ENCODE results near the gene TENM4.

Gene TENM4

GRCh38 chr11:79482800-79483199, 42.0 kb upstream of the TENM4 start:
- TF ChIP-seq CTBP1 (IDR thresholded peaks at IDR 0.05; ENCODE audit: borderline replicate concordance) (no peak), TARDBP (IDR thresholded peaks at IDR 0.05) (no peak), ZNF384 (IDR thresholded peaks at IDR 0.05) (no peak), ELF4 (IDR thresholded peaks at IDR 0.05) (no peak), NFRKB (IDR thresholded peaks at IDR 0.05) (no peak), SP1 (IDR thresholded peaks at IDR 0.05) (no peak), ARNT (IDR thresholded peaks at IDR 0.05) (no peak), LEF1 (IDR thresholded peaks at IDR 0.05; ENCODE audit: borderline replicate concordance) (no peak), SUZ12 (IDR thresholded peaks at IDR 0.05) (no peak), PKNOX1 (IDR thresholded peaks at IDR 0.05) (no peak)
- CTCF ChIA-PET: no interaction called here

DNA sequence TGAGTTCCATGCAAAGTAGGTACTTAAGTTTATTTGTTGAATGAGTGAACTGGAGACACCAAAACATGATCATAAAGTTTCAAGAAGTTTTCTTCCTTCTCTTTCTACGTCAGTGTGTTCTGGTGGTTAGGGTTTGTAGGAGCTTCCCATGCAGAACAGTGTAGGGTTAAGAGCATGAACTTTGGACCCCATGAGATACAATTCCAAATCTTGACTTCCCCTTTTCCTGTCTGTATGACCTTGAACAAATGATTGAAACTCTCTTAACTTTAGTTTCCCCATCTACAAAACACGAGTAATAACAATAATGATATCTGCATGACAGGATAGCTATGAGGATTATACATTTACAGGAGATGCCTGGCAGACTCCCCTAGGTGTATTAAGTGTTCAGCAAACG, 41.0 kb upstream of the TENM4 start:
- ChIA-PET CTCF (interaction anchor here (1.3 kb wide), 1 partner anchor 11 kb away, joined by 6 read pairs; no protein-coding TSS in a partner anchor), POLR2A (no interaction called here)
- DNase-seq (ENCODE audit: extremely low spot score): no peak
- TF ChIP-seq NFRKB (IDR thresholded peaks at IDR 0.05): no peak
- TF ChIP-seq PKNOX1 (IDR thresholded peaks at IDR 0.05): no peak
- no peak for TF ChIP-seq FOXK2 (IDR thresholded peaks at IDR 0.05)
- TF ChIP-seq ELF4 (IDR thresholded peaks at IDR 0.05): no peak
- no peak for TF ChIP-seq TARDBP (IDR thresholded peaks at IDR 0.05)
- TF ChIP-seq FOXA1 (IDR thresholded peaks at IDR 0.05): no peak
- no peak for TF ChIP-seq ARNT (IDR thresholded peaks at IDR 0.05)
- TF ChIP-seq SP1 (IDR thresholded peaks at IDR 0.05): no peak
- no peak for TF ChIP-seq LEF1 (IDR thresholded peaks at IDR 0.05; ENCODE audit: borderline replicate concordance)
- no peak for TF ChIP-seq HDGF (IDR thresholded peaks at IDR 0.05; ENCODE audit: borderline replicate concordance)
- no peak for TF ChIP-seq BHLHE40 (IDR thresholded peaks at IDR 0.05; ENCODE audit: borderline replicate concordance)
- no peak for TF ChIP-seq L3MBTL2 (conservative IDR thresholded peaks at IDR 0.05)

More at GRCh38 chr11:79482800-79483199, 42.0 kb upstream of the TENM4 start:
- POLR2A ChIA-PET: interaction anchor here (0.7 kb wide), 1 partner anchor 43 kb away, joined by 3 read pairs; no protein-coding TSS in a partner anchor
- DNase-seq (ENCODE audit: extremely low spot score): no peak

DNA sequence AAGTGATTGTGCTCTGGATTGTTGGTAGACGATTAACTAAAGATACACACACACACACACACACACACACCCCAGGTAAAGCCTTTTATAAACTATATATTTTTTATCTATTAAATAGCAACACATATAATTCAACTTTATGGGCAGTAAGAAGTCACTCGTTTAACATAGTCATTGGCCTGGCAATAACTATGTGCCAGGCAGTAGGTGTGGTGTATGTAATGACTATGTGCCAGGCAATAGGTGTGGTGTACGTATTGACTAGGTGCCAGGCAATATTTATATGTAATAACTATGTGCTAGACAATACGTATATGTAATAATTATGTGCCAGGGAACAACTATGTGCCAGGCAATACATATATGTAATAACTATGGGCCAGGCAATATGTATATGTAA, 40.0 kb upstream of the TENM4 start:
- ChIA-PET CTCF (interaction anchor here (1.3 kb wide), 1 partner anchor 12 kb away, joined by 6 read pairs; no protein-coding TSS in a partner anchor), POLR2A (no interaction called here)
- TF ChIP-seq PKNOX1 (IDR thresholded peaks at IDR 0.05) (no peak), ZNF384 (IDR thresholded peaks at IDR 0.05) (no peak), SP1 (IDR thresholded peaks at IDR 0.05) (no peak), FOXA1 (IDR thresholded peaks at IDR 0.05) (no peak), FOXM1 (IDR thresholded peaks at IDR 0.05; ENCODE audit: borderline replicate concordance) (no peak), ELF4 (IDR thresholded peaks at IDR 0.05) (no peak), NFRKB (IDR thresholded peaks at IDR 0.05) (no peak), LEF1 (IDR thresholded peaks at IDR 0.05; ENCODE audit: borderline replicate concordance) (no peak), ARNT (IDR thresholded peaks at IDR 0.05) (no peak), CTBP1 (IDR thresholded peaks at IDR 0.05; ENCODE audit: borderline replicate concordance) (no peak), SUZ12 (IDR thresholded peaks at IDR 0.05) (no peak), BHLHE40 (IDR thresholded peaks at IDR 0.05; ENCODE audit: borderline replicate concordance) (no peak), FOXK2 (IDR thresholded peaks at IDR 0.05) (no peak), TARDBP (IDR thresholded peaks at IDR 0.05) (no peak), HDGF (IDR thresholded peaks at IDR 0.05; ENCODE audit: borderline replicate concordance) (no peak), L3MBTL2 (conservative IDR thresholded peaks at IDR 0.05) (no peak)
- no peak for DNase-seq (ENCODE audit: extremely low spot score)

DNA sequence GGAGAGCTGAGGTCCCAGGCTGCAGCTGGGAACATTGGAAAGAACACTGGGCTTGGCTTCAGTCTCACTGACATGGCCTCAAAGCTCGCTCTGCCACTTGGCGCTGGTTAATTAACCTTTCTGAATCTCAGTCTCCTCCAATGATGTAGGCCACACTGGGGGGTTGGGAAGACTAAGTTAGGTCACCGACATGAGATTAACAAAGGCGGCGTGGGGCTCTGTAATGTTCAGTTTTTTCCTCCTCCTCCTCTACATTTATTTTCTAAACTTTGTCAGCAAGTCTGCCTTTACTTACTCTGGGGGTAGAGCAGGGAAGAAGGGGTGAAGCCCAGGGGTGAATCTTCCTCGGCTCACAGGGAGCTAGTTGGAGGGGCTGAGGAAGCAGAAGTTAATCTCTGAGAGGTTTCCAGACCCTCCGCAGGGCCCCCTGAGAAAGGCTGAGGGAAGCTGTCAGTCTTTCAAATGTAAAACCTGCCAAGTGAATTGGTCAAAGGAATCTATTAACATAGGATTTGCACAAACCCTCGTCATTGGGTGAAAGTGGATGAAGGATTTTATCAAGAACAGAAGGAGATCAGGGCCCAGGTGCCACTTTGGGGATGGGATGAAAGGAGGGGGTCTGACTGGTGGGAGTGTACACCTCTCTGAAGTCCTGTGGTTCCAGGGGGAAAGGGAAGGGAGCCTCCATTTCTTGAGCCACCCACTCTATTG, 32.1 kb upstream of the TENM4 start:
- DNase-seq (ENCODE audit: extremely low spot score): no peak
- TF ChIP-seq FOXA1 (IDR thresholded peaks at IDR 0.05) (no peak), ZNF384 (IDR thresholded peaks at IDR 0.05) (no peak)
- CTCF ChIA-PET: interaction anchor here (0.6 kb wide), 1 partner anchor 682 kb away, joined by 3 read pairs; no protein-coding TSS in a partner anchor
- POLR2A ChIA-PET: no interaction called here

DNA sequence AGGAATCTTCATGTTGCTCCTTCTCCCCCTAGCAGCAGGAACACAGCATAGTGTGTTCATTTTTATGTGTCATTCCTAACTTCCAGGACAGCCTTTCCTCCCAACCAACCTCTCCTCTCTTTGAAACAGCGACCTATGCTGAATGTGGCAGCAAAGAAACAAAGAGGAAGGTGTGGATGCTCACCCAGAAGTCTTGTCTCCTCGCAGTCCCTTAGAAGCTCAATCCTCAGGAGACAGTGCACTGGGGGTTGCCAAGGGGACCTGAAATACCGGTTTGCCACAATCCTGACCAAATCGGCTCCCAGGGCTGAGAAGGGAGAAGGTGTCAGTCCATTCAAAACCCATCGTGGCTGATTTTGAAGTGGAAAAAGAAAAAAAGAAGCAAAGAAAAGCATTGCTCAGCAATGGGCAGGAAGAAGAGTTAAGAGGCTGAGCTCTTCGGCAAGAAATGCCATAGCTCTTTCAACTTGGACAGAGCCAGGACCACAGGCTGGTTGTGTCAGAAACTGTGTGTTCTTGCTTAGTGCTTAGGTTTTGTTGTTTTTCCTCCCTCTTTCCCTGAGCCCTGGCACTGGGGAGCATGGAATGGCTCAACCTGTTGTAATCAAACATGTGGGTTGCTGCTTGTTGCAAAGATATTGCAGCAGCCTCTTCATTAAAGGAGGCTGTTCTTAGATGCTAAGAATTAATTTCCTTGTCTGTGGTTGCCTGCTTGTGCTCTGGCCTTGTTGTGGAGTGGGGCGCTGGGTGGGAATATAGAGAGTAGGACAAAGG, 30.4 kb upstream of the TENM4 start:
- ChIA-PET POLR2A (no interaction called here), CTCF (no interaction called here)
- no peak for DNase-seq (ENCODE audit: extremely low spot score)
- TF ChIP-seq BHLHE40 (IDR thresholded peaks at IDR 0.05; ENCODE audit: borderline replicate concordance): no peak
- no peak for TF ChIP-seq LEF1 (IDR thresholded peaks at IDR 0.05; ENCODE audit: borderline replicate concordance)
- TF ChIP-seq ZNF384 (IDR thresholded peaks at IDR 0.05): no peak
- TF ChIP-seq CTBP1 (IDR thresholded peaks at IDR 0.05; ENCODE audit: borderline replicate concordance): no peak
- TF ChIP-seq FOXM1 (IDR thresholded peaks at IDR 0.05; ENCODE audit: borderline replicate concordance): no peak
- no peak for TF ChIP-seq NFRKB (IDR thresholded peaks at IDR 0.05)
- TF ChIP-seq FOXA1 (IDR thresholded peaks at IDR 0.05): no peak
- no peak for TF ChIP-seq ELF4 (IDR thresholded peaks at IDR 0.05)
- TF ChIP-seq L3MBTL2 (conservative IDR thresholded peaks at IDR 0.05): no peak
- no peak for TF ChIP-seq HDGF (IDR thresholded peaks at IDR 0.05; ENCODE audit: borderline replicate concordance)

- DNase-seq (ENCODE audit: extremely low spot score): no peak
- no peak for TF ChIP-seq HDGF (IDR thresholded peaks at IDR 0.05; ENCODE audit: borderline replicate concordance)
- TF ChIP-seq NFRKB (IDR thresholded peaks at IDR 0.05): no peak
- no peak for TF ChIP-seq PKNOX1 (IDR thresholded peaks at IDR 0.05)
- no peak for TF ChIP-seq ARNT (IDR thresholded peaks at IDR 0.05)
- no peak for TF ChIP-seq SUZ12 (IDR thresholded peaks at IDR 0.05)
- no peak for TF ChIP-seq FOXA1 (IDR thresholded peaks at IDR 0.05)
- no peak for TF ChIP-seq LEF1 (IDR thresholded peaks at IDR 0.05; ENCODE audit: borderline replicate concordance)
- no peak for TF ChIP-seq TARDBP (IDR thresholded peaks at IDR 0.05)
- TF ChIP-seq ELF4 (IDR thresholded peaks at IDR 0.05): no peak
- TF ChIP-seq ZNF384 (IDR thresholded peaks at IDR 0.05): no peak
- TF ChIP-seq BHLHE40 (IDR thresholded peaks at IDR 0.05; ENCODE audit: borderline replicate concordance): no peak
- TF ChIP-seq L3MBTL2 (conservative IDR thresholded peaks at IDR 0.05): no peak
- TF ChIP-seq CTBP1 (IDR thresholded peaks at IDR 0.05; ENCODE audit: borderline replicate concordance): no peak
- TF ChIP-seq FOXK2 (IDR thresholded peaks at IDR 0.05): no peak
- TF ChIP-seq SP1 (IDR thresholded peaks at IDR 0.05): no peak
- TF ChIP-seq FOXM1 (IDR thresholded peaks at IDR 0.05; ENCODE audit: borderline replicate concordance): no peak
- CTCF ChIA-PET: no interaction called here
- POLR2A ChIA-PET: no interaction called here
Observed at GRCh38 chr11:79470161-79470560, 29.3 kb upstream of the TENM4 start.

Data from HEK293T (cell line).